Gastroesophageal sphincter (tissue), 3 donors: Measurements from ENCODE around the gene PSD2.

ENCODE experiments used
- EP300 ChIP-seq: sonication (generic); formaldehyde crosslinking; IDR thresholded peaks from one replicate; pipeline ENCODE4 v1.6.1; 2017; ENCODE audit warnings: antibody characterized with exemption, mild to moderate bottlenecking
- POLR2A ChIP-seq, 2 donors: fragments of 450-650 bp; IDR thresholded peaks; one replicate each; pipeline ENCODE4 v1.6.1; 2017; ENCODE audit warnings: antibody characterized with exemption in 2 of 2, mild to moderate bottlenecking in 2 of 2, moderate library complexity in 1 of 2
- POLR2AphosphoS5 ChIP-seq: sonication (generic); formaldehyde crosslinking; IDR thresholded peaks from one replicate; pipeline ENCODE4 v1.6.1; 2017; ENCODE audit warnings: antibody characterized with exemption
- TF ChIP-seq, protein P1 (sequence below), 4 experiments: fragments of 200-600 bp in 2 of 4; fragments of 450-650 bp in 2 of 4; sonication (generic) in 1 of 4; IDR thresholded peaks; one replicate each; pipeline ENCODE4 v1.5.1; 2017 to 2019; ENCODE audit warnings: antibody characterized with exemption in 4 of 4, mild to moderate bottlenecking in 2 of 4, moderate library complexity in 2 of 4

- TF ChIP-seq, protein P1, sequence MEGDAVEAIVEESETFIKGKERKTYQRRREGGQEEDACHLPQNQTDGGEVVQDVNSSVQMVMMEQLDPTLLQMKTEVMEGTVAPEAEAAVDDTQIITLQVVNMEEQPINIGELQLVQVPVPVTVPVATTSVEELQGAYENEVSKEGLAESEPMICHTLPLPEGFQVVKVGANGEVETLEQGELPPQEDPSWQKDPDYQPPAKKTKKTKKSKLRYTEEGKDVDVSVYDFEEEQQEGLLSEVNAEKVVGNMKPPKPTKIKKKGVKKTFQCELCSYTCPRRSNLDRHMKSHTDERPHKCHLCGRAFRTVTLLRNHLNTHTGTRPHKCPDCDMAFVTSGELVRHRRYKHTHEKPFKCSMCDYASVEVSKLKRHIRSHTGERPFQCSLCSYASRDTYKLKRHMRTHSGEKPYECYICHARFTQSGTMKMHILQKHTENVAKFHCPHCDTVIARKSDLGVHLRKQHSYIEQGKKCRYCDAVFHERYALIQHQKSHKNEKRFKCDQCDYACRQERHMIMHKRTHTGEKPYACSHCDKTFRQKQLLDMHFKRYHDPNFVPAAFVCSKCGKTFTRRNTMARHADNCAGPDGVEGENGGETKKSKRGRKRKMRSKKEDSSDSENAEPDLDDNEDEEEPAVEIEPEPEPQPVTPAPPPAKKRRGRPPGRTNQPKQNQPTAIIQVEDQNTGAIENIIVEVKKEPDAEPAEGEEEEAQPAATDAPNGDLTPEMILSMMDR (IDR thresholded peaks at IDR 0.05): no peak
- no peak for TF ChIP-seq POLR2A (IDR thresholded peaks at IDR 0.05)
- no peak for TF ChIP-seq POLR2AphosphoS5
- TF ChIP-seq EP300: no peak
Observed at GRCh38 chr5:139837711-139838380, 42.2 kb downstream of the PSD2 start.
